GM12878 (cell line): ENCODE data around the gene HSD17B10. TPM values are rescaled to one million over a fixed set of nuclear protein-coding genes. Genes with fewer than 3 reads are reported as not detected.

Experiments
- ATAC-seq: fragments of 200-7000 bp; cut with Tn5 transposase; 3 replicates; pipeline ENCODE4 v1.9.1; 2020; ENCODE audit warnings: mild to moderate bottlenecking, moderate library complexity
- BruUV-seq: library from RNA; stranded (reverse); fragments of 400-500 nt; replicated peaks from 2 replicates; lab custom pipeline; 2021; lab: Mats Ljungman, UMichigan
- CTCF ChIA-PET: fragments of 300-600 bp; sonication (Branson Sonifier 250); formaldehyde crosslinking; extraction: SDS; loops from one replicate; lab custom pipeline; 2021; ENCODE audit warnings: inconsistent platforms; lab: Yijun Ruan, JAX
- POLR2A ChIA-PET: fragments of 350-600 bp; formaldehyde crosslinking; extraction: SDS; loops from one replicate; lab custom pipeline; 2021; ENCODE audit warnings: inconsistent platforms; lab: Charles Lee
- RAD21 ChIA-PET: fragments of 300-600 bp; sonication (Branson Sonifier 250); formaldehyde crosslinking; loops from one replicate; lab custom pipeline; 2023; ENCODE audit warnings: antibody characterized with exemption; ENCODE audit not compliant: unreplicated experiment; lab: Charles Lee
- SMC1A ChIA-PET: fragments of 300-600 bp; sonication (Branson Sonifier 250); formaldehyde crosslinking; loops from one replicate; lab custom pipeline; 2023; ENCODE audit not compliant: unreplicated experiment, uncharacterized antibody; lab: Charles Lee
- DNase-seq: peaks from one replicate; pipeline ENCODE4 v3.0.0-alpha.2; 2011; ENCODE audit warnings: low read depth, low spot score
- FAIRE-seq: peaks from 3 replicates; lab custom pipeline; 2011; peaks lifted over from hg19 to GRCh38; lab: Jason Lieb, UNC
- H2AFZ ChIP-seq: 2 replicates; pipeline ENCODE4 v1.6.0; 2011; ENCODE audit warnings: low read depth, low read length, control low read depth; ENCODE audit not compliant: control insufficient read depth
- H3K27ac ChIP-seq: 2 replicates; pipeline ENCODE4 v1.5.1; 2011; ENCODE audit warnings: control low read depth; ENCODE audit not compliant: control insufficient read depth, insufficient read depth
- H3K27me3 ChIP-seq, 2 experiments: replicated peaks in 1 of 2; 2 replicates each; pipeline versions ENCODE4 v1.6.0 to v1.6.1; 2011; ENCODE audit warnings: low read length in 1 of 2; ENCODE audit not compliant: control insufficient read depth in 2 of 2, insufficient read depth in 2 of 2
- H3K36me3 ChIP-seq, 2 experiments: 2 replicates each; pipeline ENCODE4 v1.5.1; 2011; ENCODE audit warnings: low read length in 1 of 2; ENCODE audit not compliant: control insufficient read depth in 2 of 2, insufficient read depth in 2 of 2
- H3K4me1 ChIP-seq: 2 replicates; pipeline ENCODE4 v1.6.1; 2011; ENCODE audit warnings: mild to moderate bottlenecking, low read length, moderate library complexity, mixed read lengths; ENCODE audit not compliant: control insufficient read depth, insufficient read depth
- H3K4me2 ChIP-seq: 2 replicates; pipeline ENCODE4 v1.6.0; 2011; ENCODE audit warnings: control low read depth; ENCODE audit not compliant: control insufficient read depth, insufficient read depth
- H3K4me3 ChIP-seq: fragments of 200-600 bp; sonication (generic); 2 replicates; pipeline ENCODE4 v1.5.1; 2016
- H3K79me2 ChIP-seq: 2 replicates; pipeline ENCODE4 v1.6.0; 2011; ENCODE audit warnings: low read length; ENCODE audit not compliant: control insufficient read depth, insufficient read depth
- H3K9ac ChIP-seq: 2 replicates; pipeline ENCODE4 v1.8.0; 2011; ENCODE audit warnings: low read length, control low read depth, mixed read lengths; ENCODE audit not compliant: control insufficient read depth, insufficient read depth
- H3K9me3 ChIP-seq: replicated peaks from 3 replicates; pipeline ENCODE4 v1.5.1; 2011; ENCODE audit warnings: mild to moderate bottlenecking, low read length; ENCODE audit not compliant: control insufficient read depth, insufficient read depth
- H4K20me1 ChIP-seq: 2 replicates; pipeline ENCODE4 v1.6.0; 2011; ENCODE audit not compliant: control insufficient read depth, insufficient read depth
- BCL11A ChIP-seq: IDR thresholded peaks from 2 replicates; pipeline ENCODE4 v1.6.1; 2011; ENCODE audit warnings: low read depth, low read length
- CTCF ChIP-seq, 3 experiments: IDR thresholded peaks in 2 of 3; conservative IDR thresholded peaks in 1 of 3; 2 replicates each; pipeline ENCODE4 v1.5.1; 2011; ENCODE audit warnings: low read depth in 3 of 3, low read length in 3 of 3, mild to moderate bottlenecking in 3 of 3, control low read depth in 2 of 3, moderate library complexity in 2 of 3, inconsistent platforms in 1 of 3, mixed read lengths in 1 of 3; ENCODE audit not compliant: control insufficient read depth in 2 of 3, insufficient read depth in 1 of 3; ENCODE audit errors: extremely low read depth in 1 of 3
- ETV6 ChIP-seq, 2 experiments: fragments of 450-650 bp in 1 of 2; IDR thresholded peaks in 1 of 2; conservative IDR thresholded peaks in 1 of 2; 2 replicates each; pipeline ENCODE4 v1.6.1; 2014; ENCODE audit warnings: antibody characterized with exemption in 1 of 2, borderline replicate concordance in 1 of 2, low read depth in 1 of 2, mild to moderate bottlenecking in 1 of 2, moderate library complexity in 1 of 2
- MYB ChIP-seq: fragments of 150-350 bp; IDR thresholded peaks from 2 replicates; pipeline ENCODE4 v1.6.1; 2014; ENCODE audit warnings: mild to moderate bottlenecking, low read depth, low read length, borderline replicate concordance
- NFIC ChIP-seq: IDR thresholded peaks from 2 replicates; pipeline ENCODE4 v1.6.1; 2012; ENCODE audit warnings: low read depth, mild to moderate bottlenecking, inconsistent platforms, low read length, moderate library complexity
- USF2 ChIP-seq: IDR thresholded peaks from 2 replicates; pipeline ENCODE4 v1.6.1; 2011; ENCODE audit warnings: low read depth, low read length, improper control_type of control experiment, borderline replicate concordance
- ZBTB40 ChIP-seq: fragments of 450-650 bp; IDR thresholded peaks from 2 replicates; pipeline ENCODE4 v1.6.1; 2016; ENCODE audit warnings: mild to moderate bottlenecking, moderate library complexity, borderline replicate concordance
- WGBS: methylation state at CpG from one replicate; pipeline ENCODE4 v1.1.6; 2016; ENCODE audit warnings: low lambda C conversion rate; ENCODE audit not compliant: insufficient replicate concordance, insufficient coverage; ENCODE audit errors: missing lambda C conversion rate; 5-methylcytosine and 5-hydroxymethylcytosine counted together
- in situ Hi-C: fragments of 300-500 bp; cut with MboI; formaldehyde crosslinking; loops from 9 replicates; pipeline ENCODE4 v1.14.3; 2018; ENCODE audit warnings: mixed read lengths
- intact Hi-C: fragments of 100-400 bp; cut with micrococcal nuclease; formaldehyde crosslinking; loops from one replicate; pipeline ENCODE4 v1.14.2; 2022; ENCODE audit not compliant: unreplicated experiment
- polyA plus RNA-seq, 11 experiments: library from polyadenylated mRNA; depleted of rRNA in 4 of 11; unstranded in 6 of 11; stranded (reverse) in 5 of 11; fragments of >200 nt; fragmentation: Nextera tagmentation in 4 of 11; fragmentation: Illumina TruSeq in 1 of 11; extraction: Ambion mirVana in 4 of 11; extraction: Trizol in 1 of 11; gene quantifications; 1 replicate in 1 of 11; 2 replicates in 10 of 11; pipeline versions ENCODE4 v1.2.1 to v1.2.3, GENCODE V29; 2011 to 2016; ENCODE audit warnings: inconsistent platforms in 2 of 11, missing spikeins in 2 of 11, low read depth in 1 of 11
- total RNA-seq, 4 experiments: library from RNA; depleted of rRNA in 3 of 4; stranded (reverse); fragments of >200 nt in 3 of 4; fragmentation: Illumina TruSeq in 1 of 4; extraction: Trizol in 1 of 4; gene quantifications; 2 replicates each; pipeline versions ENCODE4 v1.2.1 to v1.2.3, GENCODE V29; 2013 to 2021

Gene HSD17B10
- total and polyA plus RNA-seq, 10 of the 15 experiments (the other 5 are each of a cell fraction or from before 2014, with no cell fraction given) = 43.7 to 313 (median 187) TPM

- CTCF ChIA-PET = interaction anchor here (0.6 to 1.7 kb wide), 5 partner anchors 12 to 212 kb away, joined by 3 to 15 read pairs (median 3); no protein-coding TSS in a partner anchor
- Histone ChIP-seq H3K79me2 (no peaks in the 10 kb centered on the region), H3K9me3 (no peaks in the 10 kb centered on the region), H3K4me2 (no peak overlapping the region), H3K27me3 (no peaks in the 10 kb centered on the region), H2AFZ (no peak overlapping the region), H3K27ac (no peak overlapping the region), H3K4me1 (no peaks in the 10 kb centered on the region), H4K20me1 (no peaks in the 10 kb centered on the region), H3K36me3 (no peaks in the 10 kb centered on the region), H3K4me3 (no peak overlapping the region), H3K9ac (no peak overlapping the region)
- in situ Hi-C loops (no loop called here), intact Hi-C loops (no loop called here)
- 16% methylated on average over 5 of the region's 5 CpGs for WGBS
- BruUV-seq = no TSS peak
- RAD21 ChIA-PET = no interaction called here
- TF ChIP-seq CTCF (IDR thresholded peaks at IDR 0.05 in 2 of 3, conservative IDR thresholded peaks at IDR 0.05 in 1 of 3; ENCODE audit: control insufficient read depth in 2 of 3, extremely low read depth in 1 of 3, insufficient read depth in 1 of 3, low read depth in 3 of 3, low read length in 3 of 3) (0 out of 6 replicates have a peak, but pooled peaks of 1 of the 3 experiments have one; percentile 4), MYB (no peak)
- POLR2A ChIA-PET = no interaction called here
- DNase-seq (no peak), FAIRE-seq (no peak), ATAC-seq (no peak)
- SMC1A ChIA-PET = interaction anchor here (0.6 to 1.1 kb wide), 4 partner anchors 24 to 92 kb away, joined by 3 read pairs; partner anchors contain the start of genes RIBC1 and SMC1A
Observed at GRCh38 chrX:53458082-53458481, 23.9 kb upstream of the HSD17B10 start.

- CTCF ChIA-PET = interaction anchor here (4.2 kb wide), 1 partner anchor 26 kb away, joined by 13 read pairs; no protein-coding TSS in a partner anchor
- DNase-seq = no peak
- in situ Hi-C loops = no loop called here
- H3K79me2 ChIP-seq = no peaks in the 10 kb centered on the region
- no peaks in the 10 kb centered on the region for H3K9me3 ChIP-seq
- no peak overlapping the region for H3K4me3 ChIP-seq
- no peak overlapping the region for H3K9ac ChIP-seq
- H3K4me1 ChIP-seq = no peaks in the 10 kb centered on the region
- H3K4me2 ChIP-seq = no peak overlapping the region
- intact Hi-C loops = no loop called here
- H3K36me3 ChIP-seq = no peaks in the 10 kb centered on the region
- no peak for FAIRE-seq
- 41% methylated on average over 3 of the region's 3 CpGs for whole genome bisulfite sequencing
- H3K27ac ChIP-seq = no peak overlapping the region
- H2AFZ ChIP-seq = no peak overlapping the region
- H3K27me3 ChIP-seq = no peaks in the 10 kb centered on the region
- POLR2A ChIA-PET = no interaction called here
- H4K20me1 ChIP-seq = no peaks in the 10 kb centered on the region
- no TSS peak for BruUV-seq
- RAD21 ChIA-PET = no interaction called here
- ATAC-seq = no peak
- SMC1A ChIA-PET = interaction anchor here (1.4 kb wide), 1 partner anchor 18 kb away, joined by 3 read pairs; no protein-coding TSS in a partner anchor
- TF ChIP-seq USF2 = no peak
- TF ChIP-seq ZBTB40 = no peak
- no peak for TF ChIP-seq NFIC
- TF ChIP-seq BCL11A = no peak
- TF ChIP-seq ETV6 (conservative IDR thresholded peaks at IDR 0.05 in 1 of 2, IDR thresholded peaks at IDR 0.05 in 1 of 2; ENCODE audit: borderline replicate concordance in 1 of 2, low read depth in 1 of 2) = no peak
Observed at GRCh38 chrX:53456254-53456653, 22.1 kb upstream of the HSD17B10 start.
